Fibroblast of the aortic adventitia (primary cell): ENCODE results near the gene BEST2. TPM values are rescaled to one million over a fixed set of nuclear protein-coding genes. Genes with fewer than 3 reads are reported as not detected.

Source experiments
- DNase-seq: peaks from one replicate; pipeline ENCODE4 v3.0.0-alpha.2; 2010; ENCODE audit warnings: low read depth
- H3K4me3 ChIP-seq: 2 replicates; pipeline ENCODE4 v1.5.1; 2011; ENCODE audit warnings: low read depth, mild to moderate bottlenecking, control low read depth, low read length, moderate library complexity
- CTCF ChIP-seq: IDR thresholded peaks from 2 replicates; pipeline ENCODE4 v1.5.1; 2011; ENCODE audit warnings: mild to moderate bottlenecking, low read length, control low read depth, inconsistent platforms; ENCODE audit not compliant: insufficient read depth
- total RNA-seq: library from RNA; depleted of rRNA; stranded (reverse); fragments of >200 nt; gene quantifications from 2 replicates; pipeline ENCODE4 v1.2.3, GENCODE V29; 2012; ENCODE audit warnings: low replicate concordance

Gene BEST2
- total RNA-seq, 1 donor: not detected

GRCh38 chr19:12763100-12763499 lies 11.5 kb downstream of the BEST2 start:
- no peak for TF ChIP-seq CTCF
- no peak for DNase-seq
- no peak overlapping the region for H3K4me3 ChIP-seq

- H3K4me3 ChIP-seq: no peak overlapping the region
- TF ChIP-seq CTCF: no peak
- DNase-seq: no peak
Measured at GRCh38 chr19:12764698-12765097, 13.1 kb downstream of the BEST2 start.

GRCh38 chr19:12766051-12766521 lies 14.5 kb downstream of the BEST2 start:
- peak; percentile 83 for TF ChIP-seq CTCF
- DNase-seq: peak; percentile 77

GRCh38 chr19:12767150-12767549 lies 15.6 kb downstream of the BEST2 start:
- TF ChIP-seq CTCF: no peak
- DNase-seq: no peak
- H3K4me3 ChIP-seq: no peak overlapping the region

More at GRCh38 chr19:12766051-12766521, 14.5 kb downstream of the BEST2 start:
- H3K4me3 ChIP-seq: peak overlapping the region; percentile 66

- no peak for DNase-seq
- no peak overlapping the region for H3K4me3 ChIP-seq
- TF ChIP-seq CTCF: no peak
Measured at GRCh38 chr19:12767666-12768065, 16.1 kb downstream of the BEST2 start.

GRCh38 chr19:12769689-12770088 lies 18.1 kb downstream of the BEST2 start:
- H3K4me3 ChIP-seq: no peak overlapping the region
- no peak for TF ChIP-seq CTCF
- DNase-seq: no peak

GRCh38 chr19:12770922-12771321 lies 19.3 kb downstream of the BEST2 start:
- H3K4me3 ChIP-seq: no peak overlapping the region
- no peak for DNase-seq
- no peak for TF ChIP-seq CTCF
